Epithelial cell of proximal tubule (primary cell): ENCODE results near the gene GLRX3. TPM values are rescaled to one million over a fixed set of nuclear protein-coding genes. Genes with fewer than 3 reads are reported as not detected.

ENCODE experiments used
- DNase-seq: peaks from one replicate; pipeline ENCODE4 v3.0.0-alpha.2; 2011; ENCODE audit warnings: low read depth
- H3K4me3 ChIP-seq: 2 replicates; pipeline ENCODE4 v1.5.1; 2011; ENCODE audit warnings: low read depth, mild to moderate bottlenecking, low read length
- CTCF ChIP-seq: conservative IDR thresholded peaks from 2 replicates; pipeline ENCODE4 v1.5.1; 2012; ENCODE audit warnings: low read depth, mild to moderate bottlenecking, low read length
- total RNA-seq: library from RNA; depleted of rRNA; stranded (reverse); fragments of >200 nt; gene quantifications from 2 replicates; pipeline ENCODE4 v1.2.3, GENCODE V29; 2015

GLRX3 gene
- total RNA-seq, 1 donor from 2014 or later: 133 TPM

- no peak for DNase-seq
- TF ChIP-seq CTCF: peak; percentile 18
- H3K4me3 ChIP-seq: no peak overlapping the region
Observed at GRCh38 chr10:130160775-130161174, 24.6 kb downstream of the GLRX3 start.

GRCh38 chr10:130161331-130161730 lies 25.1 kb downstream of the GLRX3 start:
- TF ChIP-seq CTCF: no peak
- no peak for DNase-seq
- no peak overlapping the region for H3K4me3 ChIP-seq

GRCh38 chr10:130167193-130167592 lies 31.0 kb downstream of the GLRX3 start:
- no peak for DNase-seq
- no peak for TF ChIP-seq CTCF

GRCh38 chr10:130167707-130168106 lies 31.5 kb downstream of the GLRX3 start:
- DNase-seq: no peak
- no peak for TF ChIP-seq CTCF
- no peak overlapping the region for H3K4me3 ChIP-seq

More at GRCh38 chr10:130167193-130167592, 31.0 kb downstream of the GLRX3 start:
- H3K4me3 ChIP-seq: no peak overlapping the region

GRCh38 chr10:130169136-130169859 lies 33.1 kb downstream of the GLRX3 start:
- peak; percentile 20 for DNase-seq
- TF ChIP-seq CTCF: no peak
- H3K4me3 ChIP-seq: no peak overlapping the region

GRCh38 chr10:130171196-130171595 lies 35.0 kb downstream of the GLRX3 start:
- DNase-seq: no peak
- TF ChIP-seq CTCF: no peak
- H3K4me3 ChIP-seq: no peak overlapping the region

- H3K4me3 ChIP-seq: no peak overlapping the region
- no peak for DNase-seq
- TF ChIP-seq CTCF: no peak
Observed at GRCh38 chr10:130174328-130174727, 38.1 kb downstream of the GLRX3 start.
